ENCODE data around the gene MAP4K4.
"Not testable (repeated sequence)": the region's sequence is repeated elsewhere in the genome, so short reads cannot be mapped to it uniquely, and the experiment has no call there.

The MAP4K4 gene

DNA sequence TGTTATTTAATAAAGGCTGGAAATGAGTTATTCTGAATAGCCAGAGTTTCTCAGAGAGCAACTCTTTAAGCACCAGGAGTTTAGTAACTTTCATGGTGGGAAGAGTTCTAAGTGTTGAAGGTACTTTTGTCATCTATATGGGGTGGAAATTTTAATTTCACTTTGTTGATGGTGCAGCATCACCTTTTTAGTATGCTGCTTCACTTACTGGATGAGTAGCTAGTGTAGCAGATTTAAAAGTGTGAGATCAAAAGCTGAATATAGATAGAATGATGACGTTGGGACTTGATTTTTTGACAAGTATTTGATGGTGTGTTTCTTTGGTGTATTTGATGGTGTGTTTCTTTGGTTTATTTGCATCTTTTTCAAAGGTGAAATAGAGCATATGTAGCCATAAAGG is 47.3 kb downstream of the MAP4K4 start:
- no peak for DNase-seq

DNA sequence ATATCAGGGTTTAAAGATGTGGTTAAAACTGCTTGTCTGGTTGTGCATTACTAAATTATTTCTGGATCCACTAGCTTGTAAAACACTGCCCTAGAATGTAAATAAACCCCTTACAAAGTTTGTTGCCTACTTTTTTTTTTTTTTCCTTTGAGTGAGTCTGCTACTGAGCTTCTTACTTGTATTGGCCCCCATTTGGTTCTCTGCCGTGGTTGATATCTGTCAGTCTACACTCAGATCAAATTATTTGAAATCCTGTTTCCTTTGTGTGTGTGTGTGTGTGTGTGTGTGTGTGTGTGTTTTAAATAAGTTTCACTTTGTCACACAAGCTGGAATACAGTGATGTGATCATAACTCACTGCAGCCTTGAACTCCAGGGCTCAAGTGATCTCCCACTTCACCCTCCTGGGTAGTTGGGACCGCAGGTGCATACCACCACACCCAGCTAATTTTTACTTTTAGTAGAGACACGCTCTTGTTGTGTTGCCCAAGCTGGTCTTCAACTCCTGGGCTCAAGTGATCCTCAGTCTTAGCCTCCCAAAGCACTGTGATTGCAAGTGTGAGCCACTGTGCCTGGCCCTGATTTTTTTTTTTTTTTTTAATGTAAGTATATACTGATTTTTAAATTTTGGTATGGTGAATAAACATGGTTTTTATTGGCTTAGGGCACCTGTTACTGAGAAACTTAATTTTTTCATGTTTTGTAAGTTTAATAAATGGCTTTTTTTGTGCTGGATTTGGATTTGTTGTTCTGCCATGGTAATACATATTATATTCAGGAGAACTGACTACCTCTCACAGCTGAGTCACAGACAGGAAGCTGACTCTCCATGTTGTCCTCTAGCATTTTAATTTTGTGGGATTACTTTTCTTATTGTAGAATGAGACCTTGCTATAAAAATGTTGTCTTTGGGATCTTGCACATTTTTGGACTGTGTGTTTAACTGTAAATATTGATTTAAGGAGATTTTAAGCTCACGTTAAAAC is 48.5 kb downstream of the MAP4K4 start:
- DNase-seq: no peak

GRCh38 chr2:101748000-101748399 is 50.5 kb downstream of the MAP4K4 start:
- DNase-seq: no peak

DNA sequence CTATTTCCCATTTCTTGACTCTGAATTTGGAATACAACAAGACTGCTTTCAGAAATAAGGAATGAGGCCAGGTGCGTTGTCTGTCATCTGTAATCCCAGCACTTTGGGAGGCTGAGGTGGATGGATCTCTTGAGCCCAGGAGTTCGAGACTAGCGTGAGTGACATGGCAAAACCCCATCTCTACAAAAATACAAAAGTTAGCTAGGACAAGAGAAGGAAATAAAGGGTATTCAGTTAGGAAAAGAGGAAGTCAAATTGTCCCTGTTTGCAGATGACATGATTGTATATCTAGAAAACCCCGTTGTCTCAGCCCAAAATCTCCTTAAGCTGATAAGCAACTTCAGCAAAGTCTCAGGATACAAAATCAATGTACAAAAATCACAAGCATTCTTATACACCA is 51.0 kb downstream of the MAP4K4 start:
- DNase-seq: not testable (repeated sequence)

- DNase-seq: no peak
These were observed 53.2 kb downstream of the MAP4K4 start for GRCh38 chr2:101750688-101751087.

DNA sequence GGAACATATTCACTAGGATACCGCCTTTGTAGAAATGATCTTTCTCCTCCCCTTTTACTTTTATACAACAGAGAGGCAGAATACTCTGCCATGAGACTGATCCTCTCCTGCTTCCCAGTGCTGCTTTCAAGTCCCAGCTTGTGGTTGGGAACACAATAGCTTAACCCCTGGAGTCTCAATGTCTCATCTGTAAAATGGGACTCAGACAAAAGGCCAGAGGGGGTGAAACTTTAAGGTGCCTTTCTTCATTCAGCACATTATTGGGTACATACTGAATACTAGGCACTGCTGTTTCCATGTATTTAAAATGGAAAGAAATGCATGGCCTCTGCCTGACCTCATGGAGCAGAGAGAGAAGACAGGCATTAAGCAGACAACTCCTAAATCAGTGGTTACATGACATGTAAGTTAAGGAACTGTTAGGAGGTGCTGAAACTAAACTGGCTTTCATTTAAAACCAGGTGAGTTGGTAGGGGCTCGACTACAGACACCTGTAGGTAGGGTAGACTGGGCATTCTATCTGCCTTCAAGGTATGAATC is 53.8 kb downstream of the MAP4K4 start:
- DNase-seq: no peak

- DNase-seq: no peak
These were observed 54.5 kb downstream of the MAP4K4 start for GRCh38 chr2:101751875-101752619.

GRCh38 chr2:101752716-101753616 is 55.5 kb downstream of the MAP4K4 start:
- DNase-seq: no peak

DNA sequence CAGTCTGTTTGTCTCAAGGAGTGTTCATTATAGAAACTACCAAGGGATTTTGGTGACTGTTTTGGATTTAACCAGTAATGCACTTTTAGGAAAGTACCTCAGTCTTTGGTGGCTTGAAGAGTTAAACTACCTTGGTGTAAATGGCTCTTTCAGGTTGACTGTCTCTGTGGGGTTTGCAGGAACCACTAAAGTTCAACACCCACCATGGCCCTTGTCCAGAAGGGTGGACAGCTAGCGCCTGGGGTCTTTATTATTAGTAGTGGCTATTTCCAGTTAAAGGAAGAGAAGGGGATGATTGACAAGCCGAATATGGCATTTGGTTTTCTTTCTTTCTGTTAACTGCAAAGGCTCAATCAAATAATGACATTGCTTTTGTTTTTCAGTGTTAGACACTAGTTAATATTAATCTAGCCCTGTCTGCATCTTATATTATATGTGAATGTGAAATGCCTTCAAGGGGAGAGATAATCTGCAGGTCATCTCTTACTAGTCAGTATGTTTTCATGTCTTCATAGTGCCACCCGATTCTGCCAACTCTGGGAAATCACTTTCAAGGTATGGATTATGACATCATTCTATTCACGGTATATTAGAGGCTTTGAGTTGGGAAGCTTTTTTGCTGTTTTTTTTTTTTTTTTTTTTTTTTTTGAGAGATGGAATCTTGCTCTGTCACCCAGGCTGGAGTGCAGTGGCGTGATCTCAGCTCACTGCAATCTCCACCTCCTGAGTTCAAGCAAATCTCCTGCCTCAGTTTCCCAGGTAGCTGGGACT is 56.4 kb downstream of the MAP4K4 start:
- no peak for DNase-seq

DNA sequence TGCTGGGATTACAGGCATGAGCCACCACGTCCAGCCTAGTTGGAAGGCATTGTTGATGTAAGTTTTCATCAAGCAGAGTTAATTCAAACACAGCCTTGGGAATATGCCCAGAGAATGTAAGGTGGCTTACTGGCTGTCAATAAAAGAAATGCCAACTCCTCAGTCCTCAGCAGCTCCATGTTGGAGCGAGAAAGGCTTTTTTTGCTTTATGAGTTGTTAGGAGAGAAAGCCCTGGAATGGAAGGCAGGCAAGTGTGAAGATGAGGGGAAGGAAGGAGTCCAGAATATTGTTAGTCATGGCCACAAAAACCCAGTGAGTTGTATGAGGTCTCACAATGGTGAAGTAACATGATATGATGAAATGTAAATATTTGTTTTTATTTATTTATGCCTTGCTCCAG is 57.1 kb downstream of the MAP4K4 start:
- DNase-seq: no peak

GRCh38 chr2:101756266-101756665 is 58.8 kb downstream of the MAP4K4 start:
- DNase-seq: no peak

- no peak for DNase-seq
These were observed 60.5 kb downstream of the MAP4K4 start for GRCh38 chr2:101758001-101758400.

GRCh38 chr2:101759162-101759561 is 61.7 kb downstream of the MAP4K4 start:
- no peak for DNase-seq

DNA sequence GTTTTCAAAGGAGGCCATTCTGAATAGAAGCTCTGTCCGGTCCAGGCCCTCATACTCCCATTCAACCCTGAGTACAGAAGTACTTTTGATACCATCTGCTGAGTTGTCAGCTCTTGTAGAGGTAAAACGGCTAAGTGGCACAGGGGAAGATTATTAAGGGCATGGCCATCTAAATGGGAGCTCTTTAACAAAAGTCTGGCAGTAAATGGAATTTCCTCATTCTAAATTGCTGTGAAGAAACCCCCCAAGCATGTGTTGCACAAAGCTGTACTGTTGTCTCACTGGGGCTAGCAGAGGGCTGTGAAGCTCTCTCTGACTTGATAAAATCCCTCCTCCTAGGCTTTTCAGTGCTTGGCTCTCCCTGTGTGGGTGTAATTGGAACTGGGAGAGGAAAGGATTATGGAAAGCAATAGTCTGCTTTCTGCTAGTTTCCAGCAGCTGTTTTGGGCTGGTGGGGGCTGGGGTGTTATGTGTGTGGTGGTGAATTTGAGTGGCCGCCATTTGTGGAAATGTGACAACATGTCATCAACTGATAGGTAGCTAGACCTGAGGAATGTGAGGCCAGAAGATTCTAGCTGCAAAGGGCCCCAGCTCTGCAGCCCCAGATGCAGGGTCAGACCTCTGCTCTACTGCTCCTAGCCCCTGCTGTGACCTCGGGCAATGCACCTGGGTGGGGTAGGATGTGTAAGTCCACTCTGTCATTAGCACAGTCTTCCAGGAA is 65.1 kb downstream of the MAP4K4 start:
- DNase-seq: no peak

DNA sequence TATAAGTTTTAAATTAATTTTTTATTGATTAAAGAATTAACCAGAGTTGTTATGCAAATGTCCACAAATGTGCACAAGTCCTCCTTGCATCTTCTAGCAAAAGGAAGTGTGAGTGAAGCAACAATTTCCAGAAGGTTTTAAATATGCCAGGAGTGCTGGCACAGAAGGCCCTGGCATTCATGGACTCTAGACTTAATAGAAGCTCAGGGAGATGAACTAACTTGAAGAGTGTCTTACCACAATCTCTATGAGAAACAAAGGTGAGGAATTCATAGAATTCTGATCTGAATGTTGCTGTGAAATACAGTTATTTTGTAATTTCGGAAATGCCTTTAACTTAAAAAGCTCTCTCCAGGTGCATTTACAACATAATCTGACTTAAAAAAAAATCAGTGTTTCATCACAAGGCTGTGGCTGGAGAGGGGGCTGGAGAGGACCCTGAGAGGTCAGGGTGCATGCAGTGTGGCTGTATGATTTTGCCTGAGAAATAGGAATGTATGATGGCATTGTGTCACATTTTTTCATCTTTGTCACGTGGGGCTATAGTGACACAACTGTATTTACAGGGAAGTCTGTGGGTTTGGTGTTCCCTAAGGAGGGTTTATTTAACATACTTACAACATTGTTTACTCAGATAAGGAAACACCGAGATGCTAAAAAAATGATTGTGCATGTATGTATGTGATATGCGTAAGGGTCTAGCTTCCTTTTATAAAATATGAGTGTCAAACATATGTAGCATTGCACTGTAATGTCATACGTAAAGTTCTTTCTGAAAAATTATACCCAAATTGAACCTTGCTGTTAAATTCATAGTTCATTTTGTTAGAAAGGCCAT is 66.2 kb downstream of the MAP4K4 start:
- DNase-seq: no peak

DNA sequence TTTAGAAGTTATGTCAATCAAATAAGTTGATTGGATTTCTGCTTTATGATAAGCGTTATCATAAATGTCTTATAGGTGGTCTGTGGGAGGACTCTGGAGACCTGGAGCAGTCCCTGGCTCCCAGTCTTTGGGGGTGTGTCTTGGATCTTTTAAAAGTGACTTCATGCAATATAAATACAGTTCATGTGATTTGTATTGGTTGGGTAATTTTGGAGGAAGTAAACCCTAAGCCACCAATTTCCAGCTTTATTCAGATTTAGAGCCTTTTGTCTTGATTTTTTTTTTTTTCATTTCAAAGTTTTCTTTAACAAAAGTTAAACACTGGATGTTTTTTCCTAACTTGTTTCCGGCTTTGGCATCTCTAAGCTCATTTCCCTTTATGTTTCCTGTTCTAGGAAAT is 68.8 kb downstream of the MAP4K4 start:
- DNase-seq: no peak

DNA sequence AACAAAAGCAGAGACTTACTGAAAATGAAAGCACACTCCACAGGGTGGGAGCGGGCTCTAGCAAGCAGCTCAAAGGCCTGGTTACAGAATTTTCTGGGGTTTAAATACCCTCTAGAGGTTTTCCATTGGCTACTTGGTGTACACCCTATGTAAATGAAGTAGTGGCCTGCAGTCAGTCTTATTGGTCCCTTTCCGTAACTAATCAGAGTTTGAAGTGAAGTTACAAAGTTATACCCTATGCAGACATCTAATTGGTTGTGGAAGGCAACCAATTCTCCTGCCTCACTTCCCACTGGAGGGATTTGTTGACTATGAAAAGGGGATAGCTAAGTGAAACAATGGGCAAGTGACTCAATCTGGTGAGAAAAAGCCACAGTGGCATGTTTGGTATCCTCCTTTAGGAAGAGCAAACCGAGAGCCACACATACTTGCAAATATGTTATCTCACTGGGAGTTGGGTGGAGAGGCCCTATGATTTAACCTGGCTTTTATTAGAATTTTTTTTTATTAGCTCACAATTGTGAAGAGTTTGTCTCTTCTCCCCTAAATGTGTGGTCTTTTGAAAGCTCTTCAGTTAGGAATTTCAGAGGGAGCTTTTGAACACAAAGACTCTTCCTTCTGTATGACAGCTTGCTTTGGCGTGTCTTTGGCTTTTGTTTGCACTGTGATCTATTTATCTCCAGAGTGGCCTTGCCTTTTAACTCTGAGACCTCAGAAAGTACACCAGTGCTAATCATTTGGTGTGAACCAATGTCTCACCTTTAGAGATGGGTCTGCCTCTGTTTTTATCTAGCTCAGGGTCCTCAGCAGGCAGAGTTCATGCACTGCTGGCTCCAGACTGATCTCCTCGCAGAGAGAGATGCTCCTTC is 69.6 kb downstream of the MAP4K4 start:
- no peak for DNase-seq

- peak; percentile 23 for DNase-seq
These were observed 71.2 kb downstream of the MAP4K4 start for GRCh38 chr2:101768556-101769220.

DNA sequence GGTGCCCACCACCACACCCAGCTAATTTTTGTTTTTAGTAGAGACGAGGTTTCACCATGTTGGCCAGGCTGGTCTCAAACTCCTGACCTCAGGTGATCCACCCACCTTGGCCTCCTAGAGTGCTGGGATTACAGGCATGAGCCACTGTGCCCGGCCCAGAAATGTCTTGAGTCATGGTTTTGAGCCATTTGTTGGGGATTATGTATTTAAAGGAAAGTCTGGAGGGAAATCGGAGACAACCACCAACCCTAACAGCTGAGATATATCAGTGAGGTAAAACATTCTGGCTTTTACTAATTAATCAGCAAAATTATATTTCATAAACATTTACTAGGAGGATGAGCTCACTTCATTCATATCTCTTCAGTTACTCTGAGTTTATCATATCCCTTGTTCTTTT is 72.2 kb downstream of the MAP4K4 start:
- DNase-seq: not testable (repeated sequence)
